ENCODE data around the gene MSANTD2. TPM values are rescaled to one million over a fixed set of nuclear protein-coding genes. Genes with fewer than 3 reads are reported as not detected.

Gene MSANTD2
- polyA plus RNA-seq, 3 donors = 1.2 to 5.8 (median 1.8) TPM

DNA sequence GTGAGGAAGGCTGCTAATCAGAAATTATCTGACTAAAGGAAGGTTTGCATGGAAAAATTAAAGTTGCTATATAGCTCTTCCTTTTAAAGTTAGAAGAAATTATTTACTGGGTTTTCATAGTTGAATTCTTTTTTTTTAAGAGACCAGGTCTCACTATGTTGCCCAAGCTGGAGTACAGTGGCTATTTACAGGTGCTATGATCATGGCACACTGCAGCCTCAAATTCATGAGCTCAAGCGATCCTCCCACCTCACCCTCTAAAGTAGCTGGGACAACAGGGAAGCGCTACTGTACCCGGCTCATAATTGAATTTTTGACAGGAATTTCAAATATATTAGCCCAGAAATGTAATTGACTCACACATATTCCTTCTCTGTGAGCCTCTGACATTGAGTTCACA is 3.9 kb downstream of the MSANTD2 start:
- Histone ChIP-seq H3K27ac (ENCODE audit: low read depth in 1 of 2, low read length in 2 of 2) (no peak overlapping the region), H3K36me3 (replicated peaks in 1 of 2; ENCODE audit: control insufficient read depth in 1 of 2, insufficient read depth in 2 of 2, low read length in 2 of 2) (no peaks in the 10 kb centered on the region), H4K20me1 (ENCODE audit: insufficient read depth, low read length) (peaks cover 55% of the 10 kb centered on the region), H2AFZ (ENCODE audit: insufficient read depth, low read depth, low read length, poor library complexity, severe bottlenecking) (no peak overlapping the region), H3K4me2 (replicated peaks; ENCODE audit: extremely low read depth, low read length, poor library complexity, severe bottlenecking) (no peak overlapping the region), H3K4me1 (ENCODE audit: control insufficient read depth in 1 of 2, insufficient read depth in 2 of 2, low read length in 2 of 2) (peaks cover 22 to 33% of the 10 kb centered on the region in 2 donors), H3K4me3 (replicated peaks in 1 of 3; ENCODE audit: low read depth in 2 of 3, low read length in 3 of 3) (no peak overlapping the region), H3K9ac (ENCODE audit: insufficient read depth, low read length, poor library complexity, severe bottlenecking) (no peak overlapping the region), H3K9me3 (replicated peaks in 1 of 2; ENCODE audit: control insufficient read depth in 1 of 2, insufficient read depth in 1 of 2, low read length in 2 of 2) (no peaks in the 10 kb centered on the region), H3K27me3 (ENCODE audit: control insufficient read depth in 2 of 2, insufficient read depth in 2 of 2, low read length in 2 of 2) (peaks cover 7 to 11% of the 10 kb centered on the region in 2 donors), H3K79me2 (ENCODE audit: insufficient read depth, low read length) (peaks cover 64% of the 10 kb centered on the region)
- Mint-ChIP-seq H3K27me3 (ENCODE audit: low read depth in 3 of 3) (peaks cover 7 to 9% (median 9%) of the 10 kb centered on the region in 3 donors), H3K9me3 (peaks cover 0 to 2% (median 0%) of the 10 kb centered on the region in 7 donors), H3K4me3 (no peak overlapping the region), H3K27ac (no peak overlapping the region), H3K4me1 (peaks cover 40% of the 10 kb centered on the region), H3K36me3 (peaks cover 2 to 9% of the 10 kb centered on the region in 2 donors)
- DNase-seq = no peak
- intact Hi-C loops (cut with micrococcal nuclease) = loop anchor here in 1 of 2 donors (10.0 kb wide), 1 partner anchor 132 kb away; no protein-coding TSS in a partner anchor
- TF ChIP-seq, protein P1, sequence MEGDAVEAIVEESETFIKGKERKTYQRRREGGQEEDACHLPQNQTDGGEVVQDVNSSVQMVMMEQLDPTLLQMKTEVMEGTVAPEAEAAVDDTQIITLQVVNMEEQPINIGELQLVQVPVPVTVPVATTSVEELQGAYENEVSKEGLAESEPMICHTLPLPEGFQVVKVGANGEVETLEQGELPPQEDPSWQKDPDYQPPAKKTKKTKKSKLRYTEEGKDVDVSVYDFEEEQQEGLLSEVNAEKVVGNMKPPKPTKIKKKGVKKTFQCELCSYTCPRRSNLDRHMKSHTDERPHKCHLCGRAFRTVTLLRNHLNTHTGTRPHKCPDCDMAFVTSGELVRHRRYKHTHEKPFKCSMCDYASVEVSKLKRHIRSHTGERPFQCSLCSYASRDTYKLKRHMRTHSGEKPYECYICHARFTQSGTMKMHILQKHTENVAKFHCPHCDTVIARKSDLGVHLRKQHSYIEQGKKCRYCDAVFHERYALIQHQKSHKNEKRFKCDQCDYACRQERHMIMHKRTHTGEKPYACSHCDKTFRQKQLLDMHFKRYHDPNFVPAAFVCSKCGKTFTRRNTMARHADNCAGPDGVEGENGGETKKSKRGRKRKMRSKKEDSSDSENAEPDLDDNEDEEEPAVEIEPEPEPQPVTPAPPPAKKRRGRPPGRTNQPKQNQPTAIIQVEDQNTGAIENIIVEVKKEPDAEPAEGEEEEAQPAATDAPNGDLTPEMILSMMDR (IDR thresholded peaks at IDR 0.05) = no peak
- WGBS (ENCODE audit: insufficient coverage) = 92% methylated on average over 3 of the region's 3 CpGs

- Mint-ChIP-seq H3K27me3 (ENCODE audit: low read depth in 3 of 3) (peaks cover 2 to 3% (median 2%) of the 10 kb centered on the region in 3 donors), H3K9me3 (no peaks in the 10 kb centered on the region), H3K4me3 (no peak overlapping the region), H3K27ac (no peak overlapping the region), H3K36me3 (peaks cover 2 to 9% of the 10 kb centered on the region in 2 donors), H3K4me1 (peaks cover 26% of the 10 kb centered on the region)
- no peak overlapping the region for H3K27ac ChIP-seq (ENCODE audit: low read depth in 1 of 2, low read length in 2 of 2)
- no CpG with 5 or more reads among the region's 2 CpGs for WGBS (ENCODE audit: insufficient coverage)
- no peaks in the 10 kb centered on the region for H3K9me3 ChIP-seq (replicated peaks in 1 of 2; ENCODE audit: control insufficient read depth in 1 of 2, insufficient read depth in 1 of 2, low read length in 2 of 2)
- H3K4me3 ChIP-seq (replicated peaks in 1 of 3; ENCODE audit: low read depth in 2 of 3, low read length in 3 of 3) = no peak overlapping the region
- intact Hi-C loops (cut with micrococcal nuclease) = loop anchor here (5.0 to 10.0 kb wide), 2 partner anchors 36 to 129 kb away; no protein-coding TSS in a partner anchor
- H4K20me1 ChIP-seq (ENCODE audit: insufficient read depth, low read length) = peaks cover 65% of the 10 kb centered on the region
- peaks cover 68% of the 10 kb centered on the region for H3K79me2 ChIP-seq (ENCODE audit: insufficient read depth, low read length)
- no peaks in the 10 kb centered on the region for H3K36me3 ChIP-seq (replicated peaks in 1 of 2; ENCODE audit: control insufficient read depth in 1 of 2, insufficient read depth in 2 of 2, low read length in 2 of 2)
- H3K9ac ChIP-seq (ENCODE audit: insufficient read depth, low read length, poor library complexity, severe bottlenecking) = no peak overlapping the region
- H2AFZ ChIP-seq (ENCODE audit: insufficient read depth, low read depth, low read length, poor library complexity, severe bottlenecking) = no peak overlapping the region
- TF ChIP-seq, protein P1 (IDR thresholded peaks at IDR 0.05) = peak; percentile 79
- DNase-seq = peak; percentile 20 to 58 (median 48)
- peaks cover 6 to 14% of the 10 kb centered on the region in 2 donors for H3K4me1 ChIP-seq (ENCODE audit: control insufficient read depth in 1 of 2, insufficient read depth in 2 of 2, low read length in 2 of 2)
- H3K27me3 ChIP-seq (ENCODE audit: control insufficient read depth in 2 of 2, insufficient read depth in 2 of 2, low read length in 2 of 2) = peaks cover 2 to 3% of the 10 kb centered on the region in 2 donors
- no peak overlapping the region for H3K4me2 ChIP-seq (replicated peaks; ENCODE audit: extremely low read depth, low read length, poor library complexity, severe bottlenecking)
Observed at GRCh38 chr11:124793466-124794278, 6.5 kb downstream of the MSANTD2 start.
